Measurements from ENCODE around the gene TRIM9. TPM values are rescaled to one million over a fixed set of nuclear protein-coding genes. Genes with fewer than 3 reads are reported as not detected.

The TRIM9 gene
- total RNA-seq, 1 donor = 1.1 TPM

- no peaks in the 10 kb centered on the region for H3K9me3 ChIP-seq (ENCODE audit: low read depth, low read length)
- H3K4me2 ChIP-seq (ENCODE audit: insufficient read depth, low read length) = no peak overlapping the region
- no peak for TF ChIP-seq CTCF (IDR thresholded peaks at IDR 0.05; ENCODE audit: extremely low read depth, low read depth, low read length)
- peaks cover 31% of the 10 kb centered on the region for H3K4me1 ChIP-seq (ENCODE audit: insufficient read depth, low read length)
- no peak for DNase-seq (ENCODE audit: insufficient read length, low spot score, missing footprints)
- no peak overlapping the region for H2AFZ ChIP-seq (ENCODE audit: low read length)
- no peaks in the 10 kb centered on the region for H3K27me3 ChIP-seq (ENCODE audit: insufficient read depth, low read length)
- H3K4me3 ChIP-seq (ENCODE audit: insufficient read depth, low read length) = no peak overlapping the region
- peaks cover 57% of the 10 kb centered on the region for H3K36me3 ChIP-seq (ENCODE audit: insufficient read depth, low read length)
- H3K79me2 ChIP-seq (ENCODE audit: insufficient read depth, low read length) = no peaks in the 10 kb centered on the region
- no peaks in the 10 kb centered on the region for H4K20me1 ChIP-seq (ENCODE audit: insufficient read depth, low read length)
- no peak overlapping the region for H3K27ac ChIP-seq (ENCODE audit: low read depth, low read length)
Measured at GRCh38 chr14:50935126-50936015, 159.5 kb downstream of the TRIM9 start.

- no peak for TF ChIP-seq CTCF (IDR thresholded peaks at IDR 0.05; ENCODE audit: extremely low read depth, low read depth, low read length)
- Histone ChIP-seq H3K79me2 (ENCODE audit: insufficient read depth, low read length) (no peaks in the 10 kb centered on the region), H3K9me3 (ENCODE audit: low read depth, low read length) (no peaks in the 10 kb centered on the region), H2AFZ (ENCODE audit: low read length) (no peak overlapping the region), H3K27me3 (ENCODE audit: insufficient read depth, low read length) (no peaks in the 10 kb centered on the region), H3K4me1 (ENCODE audit: insufficient read depth, low read length) (peaks cover 31% of the 10 kb centered on the region), H3K27ac (ENCODE audit: low read depth, low read length) (no peak overlapping the region), H4K20me1 (ENCODE audit: insufficient read depth, low read length) (no peaks in the 10 kb centered on the region), H3K4me3 (ENCODE audit: insufficient read depth, low read length) (no peak overlapping the region), H3K36me3 (ENCODE audit: insufficient read depth, low read length) (peaks cover 66% of the 10 kb centered on the region), H3K4me2 (ENCODE audit: insufficient read depth, low read length) (no peak overlapping the region)
- DNase-seq (ENCODE audit: insufficient read length, low spot score, missing footprints) = no peak
Measured at GRCh38 chr14:50932592-50933495, 162.1 kb downstream of the TRIM9 start.

- H3K79me2 ChIP-seq (ENCODE audit: insufficient read depth, low read length) = no peaks in the 10 kb centered on the region
- no peak for DNase-seq (ENCODE audit: insufficient read length, low spot score, missing footprints)
- H3K4me1 ChIP-seq (ENCODE audit: insufficient read depth, low read length) = peaks cover 28% of the 10 kb centered on the region
- TF ChIP-seq CTCF (IDR thresholded peaks at IDR 0.05; ENCODE audit: extremely low read depth, low read depth, low read length) = no peak
- no peaks in the 10 kb centered on the region for H3K27me3 ChIP-seq (ENCODE audit: insufficient read depth, low read length)
- no peaks in the 10 kb centered on the region for H3K9me3 ChIP-seq (ENCODE audit: low read depth, low read length)
- H3K36me3 ChIP-seq (ENCODE audit: insufficient read depth, low read length) = peaks cover 67% of the 10 kb centered on the region
- H2AFZ ChIP-seq (ENCODE audit: low read length) = no peak overlapping the region
- no peak overlapping the region for H3K4me3 ChIP-seq (ENCODE audit: insufficient read depth, low read length)
- no peak overlapping the region for H3K27ac ChIP-seq (ENCODE audit: low read depth, low read length)
- no peak overlapping the region for H3K4me2 ChIP-seq (ENCODE audit: insufficient read depth, low read length)
- no peaks in the 10 kb centered on the region for H4K20me1 ChIP-seq (ENCODE audit: insufficient read depth, low read length)
Measured at GRCh38 chr14:50932156-50932555, 162.7 kb downstream of the TRIM9 start.

- Histone ChIP-seq H3K27me3 (ENCODE audit: insufficient read depth, low read length) (no peaks in the 10 kb centered on the region), H3K4me2 (ENCODE audit: insufficient read depth, low read length) (no peak overlapping the region), H4K20me1 (ENCODE audit: insufficient read depth, low read length) (no peaks in the 10 kb centered on the region), H3K4me1 (ENCODE audit: insufficient read depth, low read length) (peaks cover 24% of the 10 kb centered on the region), H3K9me3 (ENCODE audit: low read depth, low read length) (no peaks in the 10 kb centered on the region), H3K79me2 (ENCODE audit: insufficient read depth, low read length) (no peaks in the 10 kb centered on the region), H3K27ac (ENCODE audit: low read depth, low read length) (no peak overlapping the region), H3K36me3 (ENCODE audit: insufficient read depth, low read length) (peaks cover 71% of the 10 kb centered on the region), H2AFZ (ENCODE audit: low read length) (no peak overlapping the region), H3K4me3 (ENCODE audit: insufficient read depth, low read length) (no peak overlapping the region)
- no peak for DNase-seq (ENCODE audit: insufficient read length, low spot score, missing footprints)
- TF ChIP-seq CTCF (IDR thresholded peaks at IDR 0.05; ENCODE audit: extremely low read depth, low read depth, low read length) = no peak
Measured at GRCh38 chr14:50931559-50931958, 163.3 kb downstream of the TRIM9 start.

Data from osteoblast (primary cell).